ENCODE measurements around the gene NPC1.

NPC1 gene

DNA sequence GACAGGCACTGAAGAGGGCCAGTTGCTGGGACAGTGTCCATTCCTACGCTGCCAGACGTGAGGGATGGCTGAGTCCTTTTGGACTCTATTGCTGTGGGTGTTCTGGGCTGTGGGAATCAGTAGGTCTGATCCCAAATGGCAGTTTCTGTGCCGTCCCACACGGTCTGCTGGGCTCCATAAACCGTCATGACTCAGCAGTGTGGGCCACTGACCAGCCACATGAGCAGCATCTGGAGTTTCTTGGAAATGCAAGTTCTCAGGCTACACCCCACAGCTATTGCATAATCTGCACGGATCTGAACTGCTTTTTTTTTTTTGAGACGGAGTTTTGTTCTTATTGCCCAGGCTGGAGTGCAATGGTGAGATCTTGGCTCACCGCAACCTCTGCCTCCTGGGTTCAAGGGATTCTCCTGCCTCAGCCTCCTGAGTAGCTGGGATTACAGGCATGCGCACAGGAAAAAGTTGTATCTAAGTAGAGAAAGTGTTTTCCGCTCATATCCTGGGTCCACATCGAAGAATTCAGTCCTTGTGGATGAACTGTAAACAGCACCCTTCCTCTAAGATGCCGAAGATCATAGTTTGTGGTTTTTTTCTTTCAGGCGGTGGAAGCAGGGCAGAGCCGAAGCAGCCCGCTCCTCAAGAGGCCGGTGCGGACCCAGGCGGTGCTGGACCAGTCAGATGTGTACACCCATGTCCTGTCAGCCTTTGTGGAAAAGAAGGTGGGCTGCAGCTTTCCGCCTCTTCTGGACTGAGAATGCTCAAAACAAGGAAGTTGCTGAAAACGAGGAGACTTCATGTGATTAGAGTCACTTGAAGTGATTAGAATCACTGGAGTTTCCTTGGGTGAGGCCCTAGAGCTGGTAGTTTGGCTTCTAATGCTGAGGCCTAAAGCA lies 57.5 kb downstream of the NPC1 start:
- TF ChIP-seq EZH2 (IDR thresholded peaks at IDR 0.05; ENCODE audit: borderline replicate concordance, low read length) = no peak
- TF ChIP-seq, protein P1, sequence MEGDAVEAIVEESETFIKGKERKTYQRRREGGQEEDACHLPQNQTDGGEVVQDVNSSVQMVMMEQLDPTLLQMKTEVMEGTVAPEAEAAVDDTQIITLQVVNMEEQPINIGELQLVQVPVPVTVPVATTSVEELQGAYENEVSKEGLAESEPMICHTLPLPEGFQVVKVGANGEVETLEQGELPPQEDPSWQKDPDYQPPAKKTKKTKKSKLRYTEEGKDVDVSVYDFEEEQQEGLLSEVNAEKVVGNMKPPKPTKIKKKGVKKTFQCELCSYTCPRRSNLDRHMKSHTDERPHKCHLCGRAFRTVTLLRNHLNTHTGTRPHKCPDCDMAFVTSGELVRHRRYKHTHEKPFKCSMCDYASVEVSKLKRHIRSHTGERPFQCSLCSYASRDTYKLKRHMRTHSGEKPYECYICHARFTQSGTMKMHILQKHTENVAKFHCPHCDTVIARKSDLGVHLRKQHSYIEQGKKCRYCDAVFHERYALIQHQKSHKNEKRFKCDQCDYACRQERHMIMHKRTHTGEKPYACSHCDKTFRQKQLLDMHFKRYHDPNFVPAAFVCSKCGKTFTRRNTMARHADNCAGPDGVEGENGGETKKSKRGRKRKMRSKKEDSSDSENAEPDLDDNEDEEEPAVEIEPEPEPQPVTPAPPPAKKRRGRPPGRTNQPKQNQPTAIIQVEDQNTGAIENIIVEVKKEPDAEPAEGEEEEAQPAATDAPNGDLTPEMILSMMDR (IDR thresholded peaks at IDR 0.05; ENCODE audit: low read length) = no peak
- Histone ChIP-seq H3K9ac (ENCODE audit: low read length) (no peak overlapping the region), H3K36me3 (ENCODE audit: insufficient read depth, low read length) (peaks cover 94% of the 10 kb centered on the region), H3K9me2 (ENCODE audit: low read depth, low read length) (no peaks in the 10 kb centered on the region), H3K27ac (ENCODE audit: low read depth, low read length, poor library complexity, severe bottlenecking) (no peak overlapping the region), H3K4me1 (ENCODE audit: insufficient read depth, low read length, severe bottlenecking) (no peaks in the 10 kb centered on the region), H3K4me2 (ENCODE audit: low read length) (no peak overlapping the region), H3K9me3 (ENCODE audit: low read length) (no peaks in the 10 kb centered on the region), H3K4me3 (ENCODE audit: low read depth, low read length, poor library complexity, severe bottlenecking) (no peak overlapping the region), H4K20me1 (ENCODE audit: insufficient read depth, low read length) (no peaks in the 10 kb centered on the region), H2AFZ (ENCODE audit: low read length) (no peak overlapping the region), H3K27me3 (ENCODE audit: insufficient read depth, low read length) (no peaks in the 10 kb centered on the region), H3F3A (ENCODE audit: insufficient read depth, low read length) (no peaks in the 10 kb centered on the region), H3K79me2 (ENCODE audit: insufficient read depth, low read length) (no peaks in the 10 kb centered on the region)

DNA sequence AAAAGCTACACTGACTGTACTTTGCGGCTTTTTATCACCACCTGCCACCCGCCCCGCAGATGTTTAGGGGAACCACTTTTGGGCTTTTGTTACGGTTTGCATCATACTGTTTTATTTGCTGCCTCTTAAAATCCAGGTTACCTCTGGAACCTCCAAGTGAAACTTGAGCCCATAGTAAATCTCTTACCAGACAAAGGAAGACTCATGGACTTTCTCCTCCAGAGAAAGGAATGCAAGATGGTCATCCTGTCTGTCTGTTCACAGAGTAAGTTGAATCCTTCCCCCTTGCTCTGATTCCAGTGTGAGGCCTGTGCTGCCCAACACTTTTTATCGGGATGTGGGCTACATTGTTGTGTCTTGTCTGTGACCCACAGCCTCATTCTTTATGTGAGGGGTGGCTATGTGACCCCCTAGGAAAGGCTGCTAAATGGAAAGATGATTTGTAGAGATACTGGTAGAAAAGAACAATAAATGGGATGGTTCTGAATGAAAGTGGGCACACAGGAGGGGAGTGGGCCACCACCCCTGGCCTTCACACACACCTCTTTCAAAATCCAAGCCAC lies 59.7 kb downstream of the NPC1 start:
- Histone ChIP-seq H3K79me2 (ENCODE audit: insufficient read depth, low read length) (no peaks in the 10 kb centered on the region), H3K27me3 (ENCODE audit: insufficient read depth, low read length) (no peaks in the 10 kb centered on the region), H3K9ac (ENCODE audit: low read length) (no peak overlapping the region), H3K4me1 (ENCODE audit: insufficient read depth, low read length, severe bottlenecking) (no peaks in the 10 kb centered on the region), H2AFZ (ENCODE audit: low read length) (no peak overlapping the region), H3K36me3 (ENCODE audit: insufficient read depth, low read length) (peaks cover 93% of the 10 kb centered on the region), H3F3A (ENCODE audit: insufficient read depth, low read length) (no peaks in the 10 kb centered on the region), H3K4me3 (ENCODE audit: low read depth, low read length, poor library complexity, severe bottlenecking) (no peak overlapping the region), H3K27ac (ENCODE audit: low read depth, low read length, poor library complexity, severe bottlenecking) (no peak overlapping the region), H3K4me2 (ENCODE audit: low read length) (no peak overlapping the region), H4K20me1 (ENCODE audit: insufficient read depth, low read length) (no peaks in the 10 kb centered on the region), H3K9me3 (ENCODE audit: low read length) (no peaks in the 10 kb centered on the region), H3K9me2 (ENCODE audit: low read depth, low read length) (no peaks in the 10 kb centered on the region)
- TF ChIP-seq, protein P1 (IDR thresholded peaks at IDR 0.05; ENCODE audit: low read length) = no peak
- no peak for TF ChIP-seq EZH2 (IDR thresholded peaks at IDR 0.05; ENCODE audit: borderline replicate concordance, low read length)

- Histone ChIP-seq H3F3A (ENCODE audit: insufficient read depth, low read length) (no peaks in the 10 kb centered on the region), H2AFZ (ENCODE audit: low read length) (no peak overlapping the region), H3K36me3 (ENCODE audit: insufficient read depth, low read length) (peaks cover 90% of the 10 kb centered on the region), H3K9me2 (ENCODE audit: low read depth, low read length) (no peaks in the 10 kb centered on the region), H3K4me1 (ENCODE audit: insufficient read depth, low read length, severe bottlenecking) (no peaks in the 10 kb centered on the region), H3K4me3 (ENCODE audit: low read depth, low read length, poor library complexity, severe bottlenecking) (no peak overlapping the region), H4K20me1 (ENCODE audit: insufficient read depth, low read length) (no peaks in the 10 kb centered on the region), H3K4me2 (ENCODE audit: low read length) (no peak overlapping the region), H3K79me2 (ENCODE audit: insufficient read depth, low read length) (no peaks in the 10 kb centered on the region), H3K9ac (ENCODE audit: low read length) (no peak overlapping the region), H3K9me3 (ENCODE audit: low read length) (no peaks in the 10 kb centered on the region), H3K27ac (ENCODE audit: low read depth, low read length, poor library complexity, severe bottlenecking) (no peak overlapping the region), H3K27me3 (ENCODE audit: insufficient read depth, low read length) (no peaks in the 10 kb centered on the region)
- TF ChIP-seq EZH2 (IDR thresholded peaks at IDR 0.05; ENCODE audit: borderline replicate concordance, low read length) = no peak
- TF ChIP-seq, protein P1 (IDR thresholded peaks at IDR 0.05; ENCODE audit: low read length) = no peak
Measured at GRCh38 chr18:23524213-23524707, 62.0 kb downstream of the NPC1 start.
